IPS DF 4.7 (cell line): Measurements from ENCODE around the gene GABPB2.

Experiments used
- DNase-seq: peaks from one replicate; pipeline ENCODE4 v3.0.0-alpha.2; 2013; ENCODE audit warnings: low spot score; ENCODE audit errors: extremely low read depth

GABPB2 gene

GRCh38 chr1:151164732-151165280 lies 94.2 kb downstream of the GABPB2 start:
- DNase-seq: no peak

- no peak for DNase-seq
Observed at GRCh38 chr1:151165281-151165737, 94.7 kb downstream of the GABPB2 start.

GRCh38 chr1:151165738-151166504 lies 95.4 kb downstream of the GABPB2 start, which contains the start of the genes LYSMD1 and SCNM1:
LYSMD1 (minus strand) TSS chr1:151165902; CDS start chr1:151165258, 644 bp downstream.
SCNM1 (plus strand) TSS chr1:151166144; CDS start chr1:151166153, 9 bp downstream.
- peak; percentile 95 for DNase-seq

- DNase-seq: no peak
Observed at GRCh38 chr1:151166505-151166956, 96.0 kb downstream of the GABPB2 start.

- no peak for DNase-seq
Observed at GRCh38 chr1:151167116-151167515, 96.6 kb downstream of the GABPB2 start.

- no peak for DNase-seq
Observed at GRCh38 chr1:151171190-151171589, 100.6 kb downstream of the GABPB2 start.
